GM21576 (cell line): ENCODE results near the gene GRHPR.

Experiments used
- ATAC-seq: cut with Tn5 transposase; IDR thresholded peaks from one replicate; pipeline ENCODE4 v1.9.1; 2021; ENCODE audit warnings: mild to moderate bottlenecking, moderate library complexity; ENCODE audit not compliant: unreplicated experiment

The GRHPR gene

DNA sequence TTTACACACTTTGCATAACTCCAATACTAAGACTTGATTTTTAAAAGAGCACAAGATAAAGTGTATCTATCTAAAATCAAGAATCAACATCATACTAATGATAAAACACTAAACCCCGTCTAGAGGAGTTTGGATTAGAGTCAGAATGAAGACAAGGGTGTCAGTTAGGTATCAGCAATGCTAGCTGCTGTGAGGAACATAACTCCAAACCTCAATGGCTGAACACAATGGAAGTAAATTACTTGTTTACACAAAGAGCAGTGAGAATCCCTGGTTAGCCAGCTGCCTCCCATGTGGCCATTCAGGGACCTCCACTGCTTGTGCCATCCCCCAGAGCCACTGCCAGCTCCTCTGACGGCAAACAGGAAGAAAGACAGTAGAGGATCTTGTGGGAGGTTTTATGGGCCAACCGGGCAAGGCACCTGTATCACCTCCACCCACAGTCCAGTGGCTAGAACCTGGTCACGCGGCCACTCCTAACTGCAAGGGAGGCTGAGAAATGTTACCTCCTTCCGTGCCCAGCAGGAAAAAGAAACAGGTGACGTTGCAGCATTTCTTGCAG is 24.0 kb upstream of the GRHPR start:
- no peak for ATAC-seq

DNA sequence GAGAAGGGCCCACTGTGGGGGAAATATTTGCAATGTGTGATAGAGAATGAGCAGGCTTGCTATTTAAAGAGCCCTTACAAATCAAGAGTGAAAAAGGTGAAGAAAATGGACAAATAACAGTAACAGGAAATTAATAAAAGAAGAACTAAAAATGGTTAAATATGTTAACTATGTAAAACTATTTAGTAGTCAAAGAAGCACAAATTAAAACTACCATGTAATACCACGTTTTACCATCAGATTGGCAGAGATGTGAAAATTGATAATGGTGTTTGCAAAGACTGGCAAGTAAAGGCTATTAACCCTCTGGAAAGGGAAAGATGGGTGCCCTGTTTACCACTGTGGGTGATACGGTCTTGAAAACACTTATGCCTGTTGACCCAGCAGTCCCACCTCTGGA is 23.2 kb upstream of the GRHPR start:
- no peak for ATAC-seq

- ATAC-seq: no peak
These were observed 17.9 kb upstream of the GRHPR start for GRCh38 chr9:37404590-37404989.

- ATAC-seq: no peak
These were observed 17.1 kb upstream of the GRHPR start for GRCh38 chr9:37405350-37405749.

GRCh38 chr9:37405764-37406380 is 16.6 kb upstream of the GRHPR start:
- no peak for ATAC-seq

- no peak for ATAC-seq
These were observed 15.7 kb upstream of the GRHPR start for GRCh38 chr9:37406603-37407401.

GRCh38 chr9:37407468-37407867 is 15.0 kb upstream of the GRHPR start:
- ATAC-seq: no peak

DNA sequence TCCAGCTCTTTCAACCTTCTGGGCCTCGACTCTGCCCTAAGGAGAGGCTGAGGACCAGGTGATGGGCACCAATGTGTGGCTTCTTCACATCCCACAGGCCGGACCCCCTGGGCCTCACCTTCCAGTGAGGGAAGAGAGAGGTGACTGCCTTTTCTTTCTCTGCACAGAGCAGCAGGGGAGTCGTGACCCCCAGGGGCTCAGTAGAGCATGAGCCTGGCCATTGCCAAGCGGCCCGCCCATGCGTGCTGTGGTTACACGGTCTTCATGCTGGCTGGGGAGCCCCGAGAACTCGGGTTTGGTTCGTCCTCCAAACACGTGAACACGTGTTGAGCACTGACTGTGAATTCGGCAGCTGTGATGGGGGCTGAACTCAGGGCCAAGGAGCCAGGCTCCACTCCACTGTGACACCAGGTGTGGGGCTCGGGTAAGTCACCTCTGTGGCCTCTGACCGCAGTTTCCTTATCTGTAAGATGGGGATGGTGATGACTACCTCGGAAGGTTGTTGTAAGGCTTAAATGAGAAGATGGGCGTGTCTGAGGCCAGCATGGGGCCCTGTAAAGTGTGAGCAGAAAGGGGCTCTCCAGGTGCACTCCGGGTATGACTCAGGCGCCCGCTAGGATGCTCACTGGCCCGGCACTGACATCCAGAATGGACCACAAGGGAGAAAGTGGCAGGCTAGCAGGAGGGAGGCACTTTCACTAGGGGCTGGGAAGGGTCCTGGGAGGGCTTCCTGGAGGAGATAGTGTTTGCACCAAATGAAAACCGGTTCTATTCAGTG is 13.4 kb upstream of the GRHPR start:
- peak; percentile 78 for ATAC-seq

DNA sequence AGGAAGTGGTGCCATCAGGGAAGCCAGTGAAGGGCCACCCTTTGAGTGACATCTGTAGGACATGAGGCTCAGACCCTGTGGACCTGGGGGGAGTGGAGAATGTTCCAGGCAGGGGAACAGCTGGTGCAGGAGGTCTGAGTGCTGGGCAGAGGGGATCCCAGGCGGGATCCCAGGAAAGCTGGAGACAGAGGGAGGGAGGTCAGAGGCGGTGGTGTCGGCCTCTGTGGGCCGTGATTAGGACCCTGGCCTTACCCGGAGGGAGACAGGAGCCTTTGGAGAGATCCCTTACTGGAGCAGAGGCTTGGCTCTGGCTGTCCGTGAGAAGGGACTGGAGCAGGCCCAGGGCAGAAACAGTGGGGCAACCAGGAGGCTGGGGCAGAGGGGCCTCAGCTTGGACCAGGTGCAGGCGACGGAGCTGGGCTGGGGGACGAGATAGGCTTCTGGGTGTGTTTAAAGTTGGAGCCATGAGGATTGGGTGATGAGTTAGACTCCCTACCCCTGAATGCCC is 12.1 kb upstream of the GRHPR start:
- no peak for ATAC-seq

DNA sequence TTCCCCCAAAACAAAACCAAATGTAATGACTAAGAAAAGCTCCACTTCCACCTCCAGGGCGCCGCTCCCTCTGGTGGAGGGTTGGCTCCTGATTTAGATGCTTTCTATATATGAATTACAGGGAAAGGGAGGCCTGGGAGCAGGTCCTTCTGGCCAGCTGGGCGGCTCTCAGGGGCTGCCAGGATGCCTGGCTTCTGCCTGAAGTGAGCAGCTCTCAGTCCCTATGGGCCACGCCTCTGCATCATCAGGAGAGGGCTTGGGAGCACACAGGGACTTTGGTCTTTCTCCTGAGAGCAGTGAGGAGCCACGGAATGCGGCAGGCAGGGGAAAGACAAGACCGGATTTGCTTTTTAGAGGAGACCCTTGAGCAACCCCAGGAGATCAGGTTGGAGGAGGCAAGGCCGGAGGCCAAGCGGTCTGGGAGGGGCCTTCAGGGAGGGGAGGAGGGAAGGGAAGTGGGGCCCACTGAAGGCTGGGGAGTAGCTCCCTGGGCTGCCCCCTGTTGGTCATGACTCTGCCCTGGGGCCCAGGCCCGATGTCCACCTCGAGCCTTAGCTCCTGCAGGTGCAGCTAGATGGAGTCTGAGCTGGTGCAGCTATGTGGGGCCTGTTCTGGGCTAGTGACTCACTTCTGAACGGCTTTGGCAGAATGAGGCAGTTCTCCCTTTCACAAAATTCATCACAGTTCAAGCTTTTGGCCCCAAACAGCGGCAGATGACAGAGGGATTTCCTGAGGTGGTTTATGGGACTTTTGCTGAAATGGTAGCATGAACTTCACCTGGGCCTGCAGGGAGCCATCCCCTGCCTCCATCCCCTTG is 11.3 kb upstream of the GRHPR start:
- ATAC-seq: peak; percentile 26

DNA sequence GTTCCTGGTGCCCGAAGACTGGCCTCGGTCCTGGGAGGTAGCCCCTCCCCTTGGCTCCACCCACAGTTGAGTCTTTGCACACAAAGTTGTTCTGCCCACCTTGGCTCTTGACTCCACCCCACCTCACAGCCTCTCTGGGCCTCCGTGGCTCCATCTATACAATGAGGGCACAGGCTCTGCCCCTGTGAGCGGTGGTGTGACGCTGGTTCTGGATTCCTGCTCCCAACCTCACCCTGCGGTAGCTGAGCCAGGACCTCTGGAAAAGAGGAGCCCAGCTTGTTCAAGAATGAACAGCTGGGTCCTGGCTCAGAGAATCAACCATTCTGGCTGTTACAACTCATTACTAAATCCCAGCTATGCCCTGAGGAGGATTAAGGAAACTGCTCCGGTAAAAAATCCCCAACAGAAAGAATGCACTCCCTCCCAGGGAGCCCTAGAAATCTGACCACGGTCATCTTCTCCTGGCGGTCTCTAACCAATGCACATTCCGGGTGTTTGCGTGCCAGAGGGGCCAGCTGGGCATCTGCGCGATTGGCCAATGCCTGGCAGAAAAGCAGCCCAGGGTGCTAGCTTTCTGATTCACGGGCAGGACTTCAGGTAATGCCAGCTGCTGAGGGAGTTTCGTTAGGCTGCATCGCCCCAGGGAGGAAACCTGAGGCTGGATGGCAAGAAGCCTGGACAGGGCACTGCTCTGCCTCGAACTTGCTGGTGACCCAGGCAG is 9.9 kb upstream of the GRHPR start:
- ATAC-seq: no peak

DNA sequence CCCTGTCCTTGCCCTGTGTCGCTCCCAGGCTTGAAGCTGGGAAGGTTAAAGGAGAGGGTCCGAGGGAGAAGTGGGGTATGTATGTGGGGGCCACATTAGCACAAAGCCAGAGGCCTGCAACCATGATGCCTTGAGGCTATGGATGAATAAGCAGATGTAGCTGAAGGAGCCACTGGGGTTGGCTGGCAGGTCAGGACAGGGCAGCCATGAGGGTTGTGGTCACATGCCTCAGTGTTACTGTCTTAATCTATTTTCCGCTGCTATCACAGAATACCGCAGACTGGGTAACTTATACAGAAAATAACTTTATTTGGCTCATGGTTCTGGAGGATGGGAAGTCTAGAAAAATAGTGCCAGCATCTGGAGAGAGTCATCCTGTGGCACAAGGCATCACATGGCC is 9.2 kb upstream of the GRHPR start:
- ATAC-seq: no peak

GRCh38 chr9:37414503-37414943 is 8.0 kb upstream of the GRHPR start:
- ATAC-seq: no peak

GRCh38 chr9:37415011-37415719 is 7.3 kb upstream of the GRHPR start:
- no peak for ATAC-seq

GRCh38 chr9:37417252-37417803 is 5.2 kb upstream of the GRHPR start:
- ATAC-seq: no peak

GRCh38 chr9:37417857-37418618 is 4.5 kb upstream of the GRHPR start:
- no peak for ATAC-seq

DNA sequence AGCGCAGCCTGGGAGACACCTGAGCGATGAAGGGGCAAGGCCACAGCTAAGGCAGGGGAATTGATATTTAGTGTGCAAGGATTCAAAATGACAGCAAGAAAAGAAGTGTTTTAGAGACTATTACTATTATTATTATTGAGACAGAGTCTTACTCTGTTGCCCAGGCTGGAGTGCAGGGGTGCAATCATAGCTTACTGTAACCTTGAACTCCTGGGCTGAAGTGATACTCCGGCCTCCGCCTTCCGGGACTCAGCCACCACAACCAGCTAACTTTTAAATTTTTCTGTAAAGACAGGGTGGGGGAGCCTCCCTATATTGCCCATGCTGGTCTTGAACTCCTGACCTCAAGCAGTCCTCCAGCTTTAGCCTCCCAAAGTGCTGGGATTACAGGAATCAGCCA is 3.3 kb upstream of the GRHPR start:
- ATAC-seq: no peak
